Skeletal muscle satellite cell (primary cell): ENCODE data around the gene RIMS3.
"Not testable (repeated sequence)": the region's sequence is repeated elsewhere in the genome, so short reads cannot be mapped to it uniquely, and the experiment has no call there.

Experiments used
- H3K27me3 ChIP-seq: 2 replicates; pipeline ENCODE4 v1.7.0; 2013; ENCODE audit warnings: low read length; ENCODE audit not compliant: control insufficient read depth, insufficient read depth
- H3K36me3 ChIP-seq: 2 replicates; pipeline ENCODE4 v1.7.0; 2013; ENCODE audit warnings: mild to moderate bottlenecking, control low read depth, low read length; ENCODE audit not compliant: insufficient read depth
- H3K4me1 ChIP-seq: 2 replicates; pipeline ENCODE4 v1.7.0; 2013; ENCODE audit warnings: low read length; ENCODE audit not compliant: control insufficient read depth, insufficient read depth
- H3K4me2 ChIP-seq: 2 replicates; pipeline ENCODE4 v1.7.0; 2013; ENCODE audit warnings: mild to moderate bottlenecking, low read length
- H3K4me3 ChIP-seq: 2 replicates; pipeline ENCODE4 v1.7.0; 2013; ENCODE audit warnings: low read length
- H3K9ac ChIP-seq: 2 replicates; pipeline ENCODE4 v1.7.0; 2013; ENCODE audit warnings: mild to moderate bottlenecking, low read depth, low read length, moderate library complexity
- H3K9me3 ChIP-seq: replicated peaks from 2 replicates; pipeline ENCODE4 v1.7.0; 2013; ENCODE audit warnings: mild to moderate bottlenecking, control low read depth, low read length

Gene RIMS3

GRCh38 chr1:40599926-40600325 lies 65.6 kb downstream of the RIMS3 start:
- Histone ChIP-seq H3K4me3 (no peak overlapping the region), H3K36me3 (no peaks in the 10 kb centered on the region), H3K9ac (no peak overlapping the region), H3K4me2 (no peak overlapping the region), H3K27me3 (peaks cover 11% of the 10 kb centered on the region), H3K9me3 (no peaks in the 10 kb centered on the region), H3K4me1 (no peaks in the 10 kb centered on the region)

GRCh38 chr1:40595623-40596022 lies 69.9 kb downstream of the RIMS3 start:
- Histone ChIP-seq H3K9ac (no peak overlapping the region), H3K4me2 (no peak overlapping the region), H3K36me3 (no peaks in the 10 kb centered on the region), H3K9me3 (no peaks in the 10 kb centered on the region), H3K27me3 (peaks cover 17% of the 10 kb centered on the region), H3K4me3 (no peak overlapping the region), H3K4me1 (no peaks in the 10 kb centered on the region)

DNA sequence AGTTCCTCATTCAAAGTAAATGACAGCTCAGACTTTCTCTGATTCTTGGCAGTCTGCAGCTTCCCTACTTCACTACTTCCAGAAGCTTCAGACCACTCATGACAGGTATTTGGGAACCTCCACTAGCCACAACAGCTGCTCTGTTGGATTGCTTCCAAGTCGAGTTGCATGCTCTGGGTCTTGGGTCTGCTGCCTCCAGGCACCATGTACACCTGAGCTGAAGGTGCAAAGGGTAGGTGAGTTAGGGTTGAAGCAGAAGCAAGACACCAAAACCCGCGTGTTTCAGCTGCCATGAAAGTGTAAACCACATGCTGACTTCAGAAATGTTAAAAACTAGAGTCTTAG lies 71.3 kb downstream of the RIMS3 start:
- Histone ChIP-seq H3K4me2 (no peak overlapping the region), H3K36me3 (no peaks in the 10 kb centered on the region), H3K9ac (no peak overlapping the region), H3K4me1 (no peaks in the 10 kb centered on the region), H3K4me3 (no peak overlapping the region), H3K27me3 (peaks cover 17% of the 10 kb centered on the region), H3K9me3 (no peaks in the 10 kb centered on the region)

DNA sequence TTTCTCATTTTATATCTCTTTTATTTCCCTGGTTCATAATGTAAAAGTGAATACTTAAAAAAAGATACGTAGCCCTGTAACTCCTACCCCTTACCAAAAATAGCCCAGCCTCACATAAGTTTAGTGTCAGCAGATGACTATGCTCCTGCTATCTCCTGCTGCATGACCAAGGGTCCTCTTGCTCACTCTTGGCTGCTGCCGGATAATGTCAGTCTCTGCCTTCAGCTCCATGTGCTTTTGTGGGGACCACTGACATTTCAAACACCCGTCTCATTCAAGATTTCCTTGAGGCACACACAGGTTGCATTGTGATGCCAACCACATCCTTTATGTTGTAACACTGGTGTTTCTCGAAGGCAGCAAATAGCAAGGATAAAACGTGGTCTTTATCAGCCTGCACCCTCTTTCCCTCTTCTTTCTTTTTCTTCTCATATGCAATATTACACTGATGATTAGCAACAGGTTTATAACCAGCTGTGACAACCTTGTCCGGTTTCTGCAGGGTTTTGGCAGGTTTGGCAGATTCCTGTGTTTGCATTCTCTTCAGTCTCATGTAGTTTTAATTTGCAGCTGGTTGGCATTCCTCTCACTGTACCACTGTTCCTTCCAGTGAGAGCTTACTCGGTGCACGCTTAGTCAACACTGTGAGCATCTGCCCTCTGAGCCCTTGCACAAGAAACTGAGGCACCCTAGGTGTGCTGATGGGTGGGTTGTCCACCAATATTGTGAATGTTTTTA lies 71.9 kb downstream of the RIMS3 start:
- no peaks in the 10 kb centered on the region for H3K4me1 ChIP-seq
- H3K4me3 ChIP-seq = no peak overlapping the region
- no peak overlapping the region for H3K4me2 ChIP-seq
- H3K9me3 ChIP-seq = no peaks in the 10 kb centered on the region
- H3K9ac ChIP-seq = no peak overlapping the region
- H3K36me3 ChIP-seq = no peaks in the 10 kb centered on the region
- H3K27me3 ChIP-seq = peaks cover 18% of the 10 kb centered on the region

DNA sequence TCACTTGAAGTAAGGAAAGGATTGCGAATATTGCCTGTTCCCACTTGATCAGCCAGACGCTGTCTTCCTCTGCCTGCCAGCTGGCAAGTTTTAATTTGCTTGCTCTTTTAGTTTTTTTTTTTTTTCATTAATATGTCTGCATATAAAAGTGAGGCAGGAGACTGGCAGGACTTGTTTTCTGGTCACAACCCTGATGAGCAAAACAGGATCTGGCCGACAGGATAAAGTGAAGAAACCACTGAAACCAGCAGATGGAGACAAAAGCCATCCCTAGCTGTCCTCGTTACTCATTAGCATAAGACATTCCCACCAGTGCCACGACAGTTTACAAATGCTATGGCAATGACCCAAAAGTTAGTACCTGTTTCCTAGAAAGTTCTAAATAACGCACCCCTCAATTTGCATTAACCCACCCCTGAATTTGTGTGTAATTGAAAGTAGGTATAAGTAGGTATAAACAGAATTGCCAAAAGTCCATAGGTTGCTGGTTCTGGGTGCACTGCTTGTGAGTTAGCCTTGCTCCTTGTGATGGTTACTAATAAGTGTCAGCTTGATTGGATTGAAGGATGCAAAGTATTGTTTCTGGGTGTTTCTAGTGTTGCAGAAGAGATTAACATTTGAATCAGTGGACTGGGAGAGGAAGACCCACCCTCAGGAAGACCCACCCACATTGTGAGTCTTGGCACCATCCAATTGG lies 73.2 kb downstream of the RIMS3 start:
- peaks cover 28% of the 10 kb centered on the region for H3K27me3 ChIP-seq
- H3K4me3 ChIP-seq = no peak overlapping the region

DNA sequence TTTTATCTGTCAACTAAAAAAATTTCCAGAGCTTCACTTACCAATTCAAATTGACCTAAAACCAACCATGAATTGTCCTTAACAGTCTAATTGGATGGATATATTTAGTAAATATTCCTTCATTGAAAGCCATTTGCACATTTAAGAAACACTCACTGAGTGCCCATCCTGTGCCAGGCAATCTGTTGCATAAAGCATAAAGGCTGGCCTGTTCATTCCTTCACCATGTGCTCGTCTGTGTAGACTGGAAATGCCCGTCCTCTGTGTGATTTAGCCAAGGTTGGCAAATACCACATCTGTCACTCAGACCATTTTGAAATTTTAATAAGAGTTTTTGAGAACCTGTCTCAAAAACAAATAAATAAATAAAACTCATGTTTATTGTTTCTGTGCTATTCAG lies 76.9 kb downstream of the RIMS3 start:
- peaks cover 45% of the 10 kb centered on the region for H3K27me3 ChIP-seq
- no peak overlapping the region for H3K4me3 ChIP-seq
- H3K9ac ChIP-seq = no peak overlapping the region
- H3K36me3 ChIP-seq = no peaks in the 10 kb centered on the region
- no peaks in the 10 kb centered on the region for H3K9me3 ChIP-seq
- no peak overlapping the region for H3K4me2 ChIP-seq
- H3K4me1 ChIP-seq = peaks cover 2% of the 10 kb centered on the region

More for the DNA sequence above, 73.2 kb downstream of the RIMS3 start:
- Histone ChIP-seq H3K9me3 (no peaks in the 10 kb centered on the region), H3K4me1 (no peaks in the 10 kb centered on the region), H3K4me2 (no peak overlapping the region), H3K36me3 (no peaks in the 10 kb centered on the region), H3K9ac (no peak overlapping the region)

DNA sequence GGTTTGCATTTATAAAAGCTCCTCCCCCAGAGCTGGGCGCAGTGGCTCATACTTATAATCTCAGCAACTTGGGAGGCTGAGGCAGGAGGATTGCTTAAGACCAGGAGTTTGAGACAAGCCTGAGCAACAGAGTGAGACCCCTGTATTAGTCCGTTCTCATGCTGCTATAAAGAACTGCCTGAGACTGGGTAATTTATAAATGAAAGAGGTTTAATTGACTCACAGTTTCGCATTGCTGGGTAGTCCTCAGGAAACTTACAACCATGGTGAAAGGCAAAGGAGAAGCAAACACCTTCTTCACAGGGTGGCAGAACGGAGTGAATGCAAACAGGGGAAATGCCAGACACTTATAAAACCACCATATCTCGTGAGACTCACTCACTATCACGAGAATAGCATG lies 81.5 kb downstream of the RIMS3 start:
- Histone ChIP-seq H3K4me3 (no peak overlapping the region), H3K36me3 (no peaks in the 10 kb centered on the region), H3K9me3 (no peaks in the 10 kb centered on the region), H3K9ac (no peak overlapping the region), H3K4me1 (peaks cover 6% of the 10 kb centered on the region), H3K4me2 (no peak overlapping the region), H3K27me3 (peaks cover 44% of the 10 kb centered on the region)

DNA sequence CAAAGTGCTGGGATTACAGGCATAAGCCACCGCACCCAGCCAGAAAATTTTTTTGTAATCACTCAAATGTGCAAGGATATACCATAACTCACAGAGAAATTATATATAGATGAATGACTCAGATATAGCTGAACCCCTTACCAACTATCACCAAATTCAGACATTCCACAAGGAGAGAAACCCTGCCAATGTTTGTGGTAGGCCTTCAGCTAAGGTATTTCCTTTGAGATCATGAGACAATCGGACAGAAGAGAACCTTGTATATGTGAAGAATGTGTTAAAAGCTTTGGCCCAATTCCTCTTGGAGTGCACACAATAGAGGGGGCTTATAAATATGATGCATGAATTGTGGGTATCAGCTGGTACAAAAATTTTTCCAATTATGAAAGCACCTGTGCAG lies 83.4 kb downstream of the RIMS3 start:
- Histone ChIP-seq H3K4me3 (no peak overlapping the region), H3K4me2 (no peak overlapping the region), H3K36me3 (no peaks in the 10 kb centered on the region), H3K4me1 (peaks cover 6% of the 10 kb centered on the region), H3K9ac (no peak overlapping the region), H3K9me3 (no peaks in the 10 kb centered on the region), H3K27me3 (peaks cover 27% of the 10 kb centered on the region)

- H3K9me3 ChIP-seq = no peaks in the 10 kb centered on the region
- no peak overlapping the region for H3K4me2 ChIP-seq
- H3K4me3 ChIP-seq = no peak overlapping the region
- no peaks in the 10 kb centered on the region for H3K36me3 ChIP-seq
- H3K9ac ChIP-seq = no peak overlapping the region
- H3K27me3 ChIP-seq = peaks cover 13% of the 10 kb centered on the region
- no peaks in the 10 kb centered on the region for H3K4me1 ChIP-seq
Observed at GRCh38 chr1:40575336-40575735, 90.1 kb downstream of the RIMS3 start.

DNA sequence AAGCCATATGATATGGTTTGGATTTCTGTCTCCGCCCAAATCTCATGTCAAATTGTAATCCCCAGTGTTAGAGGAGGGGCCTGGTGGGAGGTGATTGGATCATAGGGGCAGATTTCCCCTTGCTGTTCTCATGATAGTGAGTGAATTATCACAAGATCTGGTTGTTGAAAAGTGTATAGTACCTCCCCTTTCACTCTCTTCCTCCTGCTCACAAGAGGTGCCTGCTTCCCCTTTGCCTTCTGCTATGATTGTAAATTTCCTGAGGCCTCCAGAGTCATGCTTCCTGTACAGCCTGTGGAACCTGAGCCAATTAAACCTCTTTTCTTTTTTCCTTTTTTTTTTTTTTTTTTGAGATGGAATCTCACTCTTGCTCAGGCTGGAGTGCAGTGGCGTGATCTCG lies 90.7 kb downstream of the RIMS3 start:
- peaks cover 10% of the 10 kb centered on the region for H3K27me3 ChIP-seq
- not testable (repeated sequence) for H3K9me3 ChIP-seq, H3K4me3 ChIP-seq, H3K36me3 ChIP-seq, H3K4me2 ChIP-seq, H3K4me1 ChIP-seq, H3K9ac ChIP-seq
